K562 treated with DMSO at 1 percent for 24 hours (cell line): ENCODE data around the gene OPRPN. TPM values are rescaled to one million over a fixed set of nuclear protein-coding genes. Genes with fewer than 3 reads are reported as not detected.

Experiments used
- total RNA-seq: library from RNA; unstranded; fragments of 300-600 nt; gene quantifications from 2 replicates; pipeline ENCODE4 v1.2.3, GENCODE V29; 2022; ENCODE audit warnings: low read depth; ENCODE audit not compliant: insufficient read depth

The OPRPN gene, protein sequence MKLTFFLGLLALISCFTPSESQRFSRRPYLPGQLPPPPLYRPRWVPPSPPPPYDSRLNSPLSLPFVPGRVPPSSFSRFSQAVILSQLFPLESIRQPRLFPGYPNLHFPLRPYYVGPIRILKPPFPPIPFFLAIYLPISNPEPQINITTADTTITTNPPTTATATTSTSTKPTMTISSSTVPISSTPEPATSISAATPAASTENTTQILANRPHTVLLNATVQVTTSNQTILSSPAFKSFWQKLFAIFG
- total RNA-seq: not detected in 2 replicates

GRCh38 chr4:70397580-70397979 is at the start of gene OPRPN:
OPRPN (plus strand) TSS chr4:70397940; CDS start chr4:70399286, 1,346 bp downstream.

GRCh38 chr4:70360460-70360859 is 37.3 kb upstream of the OPRPN start, which contains the start of gene SMR3A:
SMR3A (plus strand) TSS chr4:70360760; CDS start chr4:70362116, 1,356 bp downstream.

GRCh38 chr4:70382691-70383181 is 15.0 kb upstream of the OPRPN start, which contains the start of gene SMR3B:
SMR3B (plus strand) TSS chr4:70383131; CDS start chr4:70384511, 1,380 bp downstream.

Other genes with a start within 250 kb of the OPRPN start
- not detected in 2 replicates for gene PRR27, start 243.7 kb upstream of the OPRPN start, total RNA-seq
- not detected in 2 replicates for gene ODAM, start 202.2 kb upstream of the OPRPN start, total RNA-seq
- not detected in 2 replicates for gene FDCSP, start 171.8 kb upstream of the OPRPN start, total RNA-seq
- not detected in 2 replicates for gene CSN3, start 155.3 kb upstream of the OPRPN start, total RNA-seq
- not detected in 2 replicates for gene CABS1, start 63.0 kb upstream of the OPRPN start, total RNA-seq
- not detected in 2 replicates for gene SMR3A, start 37.2 kb upstream of the OPRPN start, total RNA-seq
- not detected in 2 replicates for gene SMR3B, start 14.8 kb upstream of the OPRPN start, total RNA-seq
- gene MUC7, start 74.3 kb downstream of the OPRPN start, total RNA-seq: not detected in 2 replicates
- gene AMTN, start 120.6 kb downstream of the OPRPN start, total RNA-seq: not detected in 2 replicates
- not detected in 2 replicates for gene AMBN, start 194.3 kb downstream of the OPRPN start, total RNA-seq
- not detected in 2 replicates for gene ENAM, start 230.8 kb downstream of the OPRPN start, total RNA-seq